Brain microvascular endothelial cell (primary cell): ENCODE data around the gene NOTCH2.
"Not testable (repeated sequence)": the region's sequence is repeated elsewhere in the genome, so short reads cannot be mapped to it uniquely, and the experiment has no call there.

Experiments
- DNase-seq: peaks from one replicate; pipeline ENCODE4 v3.0.0-alpha.2; 2020
- H3K27ac ChIP-seq: fragments of 250-450 bp; sonication (Bioruptor Pico); 2 replicates; pipeline ENCODE4 v1.5.1; 2020; ENCODE audit warnings: mild to moderate bottlenecking, moderate library complexity
- H3K27me3 ChIP-seq: fragments of 250-450 bp; sonication (Bioruptor Pico); replicated peaks from 2 replicates; pipeline ENCODE4 v1.5.1; 2020; ENCODE audit warnings: mild to moderate bottlenecking
- H3K36me3 ChIP-seq: fragments of 250-450 bp; sonication (Bioruptor Pico); replicated peaks from 2 replicates; pipeline ENCODE4 v1.5.1; 2020; ENCODE audit warnings: mild to moderate bottlenecking
- H3K4me3 ChIP-seq: 2 replicates; pipeline ENCODE4 v1.5.1; 2011; ENCODE audit warnings: low read depth, mild to moderate bottlenecking, control low read depth, low read length, moderate library complexity
- in situ Hi-C: cut with HindIII; loops from 2 replicates; pipeline ENCODE4 v1.10.0; 2017; ENCODE audit warnings: low sequenced_read_pairs, low pct_ligation_motif_present

NOTCH2 gene

GRCh38 chr1:120069067-120069919 lies at the start of gene NOTCH2:
TSS of gene NOTCH2 (minus strand) at chr1:120069662. CDS start at chr1:120069406, 256 bp downstream.
- in situ Hi-C loops, H3K36me3 ChIP-seq, H3K27me3 ChIP-seq: not testable (repeated sequence)
- Histone ChIP-seq H3K4me3 (peak within 1 kb of the TSS; percentile 56), H3K27ac (peak within 1 kb of the TSS; percentile 90)
- peak; percentile 72 for DNase-seq

- H3K27ac ChIP-seq: peak overlapping the region; percentile 55
- DNase-seq: peak; percentile 60
- H3K27me3 ChIP-seq, in situ Hi-C loops, H3K36me3 ChIP-seq, H3K4me3 ChIP-seq: not testable (repeated sequence)
Observed at GRCh38 chr1:120117371-120118177, 48.1 kb upstream of the NOTCH2 start.

GRCh38 chr1:120116094-120116493 lies 46.6 kb upstream of the NOTCH2 start:
- in situ Hi-C loops, H3K27me3 ChIP-seq, H3K36me3 ChIP-seq, H3K4me3 ChIP-seq: not testable (repeated sequence)
- DNase-seq: peak; percentile 56
- H3K27ac ChIP-seq: peak overlapping the region; percentile 79

GRCh38 chr1:120113134-120113533 lies 43.7 kb upstream of the NOTCH2 start:
- H3K36me3 ChIP-seq, H3K27me3 ChIP-seq, in situ Hi-C loops, DNase-seq, H3K27ac ChIP-seq, H3K4me3 ChIP-seq: not testable (repeated sequence)

- H3K27ac ChIP-seq, H3K36me3 ChIP-seq, in situ Hi-C loops, H3K27me3 ChIP-seq, H3K4me3 ChIP-seq: not testable (repeated sequence)
- DNase-seq: peak; percentile 68
Observed at GRCh38 chr1:120112212-120112611, 42.8 kb upstream of the NOTCH2 start.

- H3K4me3 ChIP-seq, in situ Hi-C loops, H3K27ac ChIP-seq, H3K36me3 ChIP-seq, DNase-seq, H3K27me3 ChIP-seq: not testable (repeated sequence)
Observed at GRCh38 chr1:120111771-120112170, 42.3 kb upstream of the NOTCH2 start.

GRCh38 chr1:120111008-120111407 lies 41.5 kb upstream of the NOTCH2 start:
- in situ Hi-C loops, H3K27me3 ChIP-seq, H3K27ac ChIP-seq, H3K36me3 ChIP-seq, H3K4me3 ChIP-seq, DNase-seq: not testable (repeated sequence)

- in situ Hi-C loops, H3K36me3 ChIP-seq, DNase-seq, H3K27ac ChIP-seq, H3K27me3 ChIP-seq, H3K4me3 ChIP-seq: not testable (repeated sequence)
Observed at GRCh38 chr1:120109656-120110055, 40.2 kb upstream of the NOTCH2 start.

GRCh38 chr1:120109180-120109579 lies 39.7 kb upstream of the NOTCH2 start:
- in situ Hi-C loops, H3K27me3 ChIP-seq, DNase-seq, H3K4me3 ChIP-seq, H3K27ac ChIP-seq, H3K36me3 ChIP-seq: not testable (repeated sequence)

- H3K27ac ChIP-seq, DNase-seq, in situ Hi-C loops, H3K36me3 ChIP-seq, H3K4me3 ChIP-seq, H3K27me3 ChIP-seq: not testable (repeated sequence)
Observed at GRCh38 chr1:120105288-120105687, 35.8 kb upstream of the NOTCH2 start.

- H3K27me3 ChIP-seq, in situ Hi-C loops, H3K27ac ChIP-seq, H3K36me3 ChIP-seq, H3K4me3 ChIP-seq, DNase-seq: not testable (repeated sequence)
Observed at GRCh38 chr1:120103768-120104167, 34.3 kb upstream of the NOTCH2 start.

- DNase-seq, H3K36me3 ChIP-seq, H3K4me3 ChIP-seq, in situ Hi-C loops, H3K27ac ChIP-seq, H3K27me3 ChIP-seq: not testable (repeated sequence)
Observed at GRCh38 chr1:120101593-120101992, 32.1 kb upstream of the NOTCH2 start.

GRCh38 chr1:120100590-120100989 lies 31.1 kb upstream of the NOTCH2 start:
- H3K4me3 ChIP-seq, DNase-seq, H3K36me3 ChIP-seq, H3K27ac ChIP-seq, in situ Hi-C loops, H3K27me3 ChIP-seq: not testable (repeated sequence)

GRCh38 chr1:120098986-120099759 lies 29.7 kb upstream of the NOTCH2 start:
- in situ Hi-C loops, DNase-seq, H3K27ac ChIP-seq, H3K36me3 ChIP-seq, H3K27me3 ChIP-seq, H3K4me3 ChIP-seq: not testable (repeated sequence)
